Measurements from ENCODE around the gene IL4.

DNA sequence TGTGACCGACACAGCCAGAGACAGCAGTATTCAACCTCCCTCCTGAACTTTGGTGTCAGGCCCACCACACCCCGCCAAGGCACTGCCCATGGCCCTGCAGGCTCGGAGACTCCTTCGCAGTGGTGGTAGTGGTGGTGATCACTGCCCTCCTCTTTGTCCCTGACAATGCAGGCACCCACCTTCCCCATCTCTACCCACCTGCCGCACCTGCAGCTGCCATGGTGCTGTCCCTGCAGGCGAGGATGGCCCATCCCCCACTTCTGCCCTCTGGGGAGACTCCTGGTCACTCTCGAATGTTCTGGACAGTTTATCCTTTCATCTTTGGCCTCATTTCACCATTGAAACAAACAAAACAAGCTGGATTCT, 4.4 kb upstream of the IL4 start:
- TF ChIP-seq POLR2AphosphoS5 (IDR thresholded peaks at IDR 0.05) (no peak), RAD21 (conservative IDR thresholded peaks at IDR 0.05) (no peak), TAF1 (IDR thresholded peaks at IDR 0.05; ENCODE audit: low read depth) (no peak), SMC3 (conservative IDR thresholded peaks at IDR 0.05; ENCODE audit: poor library complexity) (no peak), EZH2 (IDR thresholded peaks at IDR 0.05; ENCODE audit: borderline replicate concordance, insufficient read depth, low read length, poor library complexity, severe bottlenecking) (no peak), EP300 (conservative IDR thresholded peaks at IDR 0.05; ENCODE audit: poor library complexity, severe bottlenecking) (no peak)
- TF ChIP-seq, protein P1, sequence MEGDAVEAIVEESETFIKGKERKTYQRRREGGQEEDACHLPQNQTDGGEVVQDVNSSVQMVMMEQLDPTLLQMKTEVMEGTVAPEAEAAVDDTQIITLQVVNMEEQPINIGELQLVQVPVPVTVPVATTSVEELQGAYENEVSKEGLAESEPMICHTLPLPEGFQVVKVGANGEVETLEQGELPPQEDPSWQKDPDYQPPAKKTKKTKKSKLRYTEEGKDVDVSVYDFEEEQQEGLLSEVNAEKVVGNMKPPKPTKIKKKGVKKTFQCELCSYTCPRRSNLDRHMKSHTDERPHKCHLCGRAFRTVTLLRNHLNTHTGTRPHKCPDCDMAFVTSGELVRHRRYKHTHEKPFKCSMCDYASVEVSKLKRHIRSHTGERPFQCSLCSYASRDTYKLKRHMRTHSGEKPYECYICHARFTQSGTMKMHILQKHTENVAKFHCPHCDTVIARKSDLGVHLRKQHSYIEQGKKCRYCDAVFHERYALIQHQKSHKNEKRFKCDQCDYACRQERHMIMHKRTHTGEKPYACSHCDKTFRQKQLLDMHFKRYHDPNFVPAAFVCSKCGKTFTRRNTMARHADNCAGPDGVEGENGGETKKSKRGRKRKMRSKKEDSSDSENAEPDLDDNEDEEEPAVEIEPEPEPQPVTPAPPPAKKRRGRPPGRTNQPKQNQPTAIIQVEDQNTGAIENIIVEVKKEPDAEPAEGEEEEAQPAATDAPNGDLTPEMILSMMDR (IDR thresholded peaks at IDR 0.05; ENCODE audit: poor library complexity, severe bottlenecking): no peak
- TF ChIP-seq, protein P2, sequence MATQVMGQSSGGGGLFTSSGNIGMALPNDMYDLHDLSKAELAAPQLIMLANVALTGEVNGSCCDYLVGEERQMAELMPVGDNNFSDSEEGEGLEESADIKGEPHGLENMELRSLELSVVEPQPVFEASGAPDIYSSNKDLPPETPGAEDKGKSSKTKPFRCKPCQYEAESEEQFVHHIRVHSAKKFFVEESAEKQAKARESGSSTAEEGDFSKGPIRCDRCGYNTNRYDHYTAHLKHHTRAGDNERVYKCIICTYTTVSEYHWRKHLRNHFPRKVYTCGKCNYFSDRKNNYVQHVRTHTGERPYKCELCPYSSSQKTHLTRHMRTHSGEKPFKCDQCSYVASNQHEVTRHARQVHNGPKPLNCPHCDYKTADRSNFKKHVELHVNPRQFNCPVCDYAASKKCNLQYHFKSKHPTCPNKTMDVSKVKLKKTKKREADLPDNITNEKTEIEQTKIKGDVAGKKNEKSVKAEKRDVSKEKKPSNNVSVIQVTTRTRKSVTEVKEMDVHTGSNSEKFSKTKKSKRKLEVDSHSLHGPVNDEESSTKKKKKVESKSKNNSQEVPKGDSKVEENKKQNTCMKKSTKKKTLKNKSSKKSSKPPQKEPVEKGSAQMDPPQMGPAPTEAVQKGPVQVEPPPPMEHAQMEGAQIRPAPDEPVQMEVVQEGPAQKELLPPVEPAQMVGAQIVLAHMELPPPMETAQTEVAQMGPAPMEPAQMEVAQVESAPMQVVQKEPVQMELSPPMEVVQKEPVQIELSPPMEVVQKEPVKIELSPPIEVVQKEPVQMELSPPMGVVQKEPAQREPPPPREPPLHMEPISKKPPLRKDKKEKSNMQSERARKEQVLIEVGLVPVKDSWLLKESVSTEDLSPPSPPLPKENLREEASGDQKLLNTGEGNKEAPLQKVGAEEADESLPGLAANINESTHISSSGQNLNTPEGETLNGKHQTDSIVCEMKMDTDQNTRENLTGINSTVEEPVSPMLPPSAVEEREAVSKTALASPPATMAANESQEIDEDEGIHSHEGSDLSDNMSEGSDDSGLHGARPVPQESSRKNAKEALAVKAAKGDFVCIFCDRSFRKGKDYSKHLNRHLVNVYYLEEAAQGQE (IDR thresholded peaks at IDR 0.05; ENCODE audit: borderline replicate concordance): no peak
